CD14-positive monocyte (primary cell): ENCODE data around the gene RASGRF2. TPM values are rescaled to one million over a fixed set of nuclear protein-coding genes. Genes with fewer than 3 reads are reported as not detected.

Experiments
- DNase-seq, 3 donors: peaks; one replicate each; pipeline ENCODE4 v3.0.0-alpha.2; 2011 to 2022
- H2AFZ ChIP-seq: 2 replicates; pipeline ENCODE4 v1.6.0; 2012; ENCODE audit warnings: mild to moderate bottlenecking, low read depth, low read length, inconsistent platforms; ENCODE audit not compliant: insufficient read depth, poor library complexity, severe bottlenecking
- H3K27ac ChIP-seq, 2 donors: 1 replicate in 1 of 2; 2 replicates in 1 of 2; pipeline ENCODE4 v1.5.1; 2012 to 2013; ENCODE audit warnings: low read length in 2 of 2, control low read depth in 1 of 2, inconsistent platforms in 1 of 2, low read depth in 1 of 2, mild to moderate bottlenecking in 1 of 2
- H3K27me3 ChIP-seq, 2 donors: one replicate each; pipeline versions ENCODE4 v1.6.0 to v1.6.1; 2011 to 2013; ENCODE audit warnings: low read length in 2 of 2; ENCODE audit not compliant: control insufficient read depth in 2 of 2, insufficient read depth in 2 of 2
- H3K36me3 ChIP-seq, 2 donors: replicated peaks in 1 of 2; 1 replicate in 1 of 2; 2 replicates in 1 of 2; pipeline versions ENCODE4 v1.5.1 to v1.6.1; 2012 to 2013; ENCODE audit warnings: low read length in 2 of 2, control low read depth in 1 of 2, inconsistent platforms in 1 of 2, mild to moderate bottlenecking in 1 of 2; ENCODE audit not compliant: insufficient read depth in 2 of 2, control insufficient read depth in 1 of 2
- H3K4me1 ChIP-seq, 2 donors: 1 replicate in 1 of 2; 2 replicates in 1 of 2; pipeline versions ENCODE4 v1.5.1 to v1.6.1; 2012 to 2013; ENCODE audit warnings: low read length in 2 of 2, control low read depth in 1 of 2, inconsistent platforms in 1 of 2, mild to moderate bottlenecking in 1 of 2, moderate library complexity in 1 of 2; ENCODE audit not compliant: insufficient read depth in 2 of 2, control insufficient read depth in 1 of 2
- H3K4me2 ChIP-seq: replicated peaks from 2 replicates; pipeline ENCODE3; 2012; ENCODE audit warnings: low read length, moderate library complexity, mild to moderate bottlenecking; ENCODE audit not compliant: poor library complexity, severe bottlenecking; ENCODE audit errors: extremely low read depth
- H3K4me3 ChIP-seq, 3 experiments: fragments of 200-600 bp in 1 of 3; sonication (generic) in 1 of 3; replicated peaks in 1 of 3; 1 replicate in 2 of 3; 2 replicates in 1 of 3; pipeline ENCODE4 v1.5.1; 2011 to 2013; ENCODE audit warnings: low read length in 3 of 3, mild to moderate bottlenecking in 3 of 3, control low read depth in 2 of 3, low read depth in 2 of 3, inconsistent platforms in 1 of 3, moderate library complexity in 1 of 3
- H3K79me2 ChIP-seq: 2 replicates; pipeline ENCODE4 v1.6.0; 2012; ENCODE audit warnings: mild to moderate bottlenecking, control low read depth, inconsistent platforms, low read length, moderate library complexity; ENCODE audit not compliant: insufficient read depth
- H3K9ac ChIP-seq: 2 replicates; pipeline ENCODE4 v1.6.0; 2017; ENCODE audit warnings: low read length, mild to moderate bottlenecking; ENCODE audit not compliant: insufficient read depth, poor library complexity, severe bottlenecking
- H3K9me3 ChIP-seq, 2 donors: replicated peaks in 1 of 2; 1 replicate in 1 of 2; 2 replicates in 1 of 2; pipeline versions ENCODE4 v1.5.1 to v1.6.1; 2012 to 2013; ENCODE audit warnings: low read length in 2 of 2, control low read depth in 1 of 2; ENCODE audit not compliant: control insufficient read depth in 1 of 2, insufficient read depth in 1 of 2
- H4K20me1 ChIP-seq: 2 replicates; pipeline ENCODE4 v1.6.0; 2012; ENCODE audit warnings: mild to moderate bottlenecking, low read length, control low read depth, moderate library complexity; ENCODE audit not compliant: insufficient read depth
- H3K27ac Mint-ChIP-seq, 7 donors: one replicate each; pipeline ENCODE4 v1.8.0; 2020; ENCODE audit warnings: mild to moderate bottlenecking in 7 of 7, mixed read lengths in 7 of 7, moderate library complexity in 6 of 7, inconsistent platforms in 2 of 7
- H3K27me3 Mint-ChIP-seq, 3 donors: one replicate each; pipeline ENCODE4 v1.8.0; 2021 to 2022; ENCODE audit warnings: low read depth in 3 of 3, mild to moderate bottlenecking in 3 of 3, mixed read lengths in 3 of 3, moderate library complexity in 3 of 3, inconsistent platforms in 1 of 3
- H3K36me3 Mint-ChIP-seq, 2 donors: one replicate each; pipeline ENCODE4 v1.8.0; 2020; ENCODE audit warnings: mixed read lengths in 2 of 2, inconsistent platforms in 1 of 2, mild to moderate bottlenecking in 1 of 2
- H3K4me1 Mint-ChIP-seq: one replicate; pipeline ENCODE4 v1.8.0; 2020; ENCODE audit warnings: mild to moderate bottlenecking, mixed read lengths
- H3K4me3 Mint-ChIP-seq, 2 donors: one replicate each; pipeline ENCODE4 v1.8.0; 2020; ENCODE audit warnings: mild to moderate bottlenecking in 2 of 2, mixed read lengths in 2 of 2, moderate library complexity in 1 of 2
- H3K9me3 Mint-ChIP-seq, 7 donors: one replicate each; pipeline ENCODE4 v1.8.0; 2020 to 2022; ENCODE audit warnings: mixed read lengths in 7 of 7, mild to moderate bottlenecking in 6 of 7, moderate library complexity in 6 of 7, inconsistent platforms in 2 of 7
- CTCF ChIP-seq: fragments of 200-600 bp; IDR thresholded peaks from one replicate; pipeline ENCODE4 v1.8.0; 2022; ENCODE audit warnings: antibody characterized with exemption, mild to moderate bottlenecking
- WGBS: methylation state at CpG from one replicate; pipeline ENCODE4 v1.1.5; 2013; ENCODE audit warnings: missing lambda C conversion rate; ENCODE audit not compliant: insufficient coverage; 5-methylcytosine and 5-hydroxymethylcytosine counted together
- intact Hi-C, 2 donors: fragments of 100-400 bp; cut with micrococcal nuclease; formaldehyde crosslinking; loops; one replicate each; pipeline versions ENCODE4 v1.15.0 to v1.15.1; 2023
- polyA plus RNA-seq, 3 donors: library from polyadenylated mRNA; depleted of rRNA in 1 of 3; unstranded in 2 of 3; stranded (reverse) in 1 of 3; fragments of 300-500 nt in 2 of 3; fragments of >200 nt in 1 of 3; fragmentation: Illumina TruSeq in 2 of 3; gene quantifications; 1 replicate in 2 of 3; 2 replicates in 1 of 3; pipeline ENCODE4 v1.2.3, GENCODE V29; 2012 to 2021

Gene RASGRF2
- polyA plus RNA-seq, 3 donors, result 0.01 to 0.02 TPM; not detected in 1

DNA sequence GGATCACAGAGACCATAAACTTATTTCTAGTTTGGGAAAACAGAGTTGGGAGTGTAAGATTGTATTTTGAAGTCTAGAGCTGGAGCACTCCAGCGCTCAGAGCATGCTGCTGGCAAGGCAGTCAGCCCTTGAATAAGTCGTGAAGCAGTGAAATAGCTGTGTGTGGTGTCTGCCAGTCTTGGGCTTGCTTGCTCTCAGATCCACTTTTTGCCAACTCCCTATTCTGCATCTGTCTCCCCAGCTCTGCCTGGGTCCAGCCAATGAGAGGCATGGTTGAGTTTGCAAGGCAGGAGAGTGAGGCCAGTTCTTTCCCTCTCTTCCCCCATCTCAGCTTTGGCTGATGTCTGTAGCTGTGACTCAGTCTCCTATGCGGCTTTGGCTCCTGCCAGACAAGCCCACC, 23.3 kb upstream of the RASGRF2 start:
- Mint-ChIP-seq H3K36me3 (no peaks in the 10 kb centered on the region), H3K27ac (no peak overlapping the region), H3K4me1 (no peaks in the 10 kb centered on the region), H3K27me3 (peaks cover 2 to 9% (median 3%) of the 10 kb centered on the region in 3 donors), H3K4me3 (no peak overlapping the region), H3K9me3 (peaks cover 3 to 10% (median 6%) of the 10 kb centered on the region in 7 donors)
- Histone ChIP-seq H3K9me3 (no peaks in the 10 kb centered on the region), H4K20me1 (no peaks in the 10 kb centered on the region), H3K27ac (no peak overlapping the region), H3K4me2 (no peak overlapping the region), H3K36me3 (no peaks in the 10 kb centered on the region), H3K27me3 (no peaks in the 10 kb centered on the region), H3K4me3 (no peak overlapping the region), H3K79me2 (no peaks in the 10 kb centered on the region), H3K4me1 (no peaks in the 10 kb centered on the region), H3K9ac (no peak overlapping the region), H2AFZ (no peak overlapping the region)
- intact Hi-C loops, result no loop called here
- TF ChIP-seq CTCF, result no peak
- no peak for DNase-seq
- no CpG with 5 or more reads among the region's 3 CpGs for WGBS

DNA sequence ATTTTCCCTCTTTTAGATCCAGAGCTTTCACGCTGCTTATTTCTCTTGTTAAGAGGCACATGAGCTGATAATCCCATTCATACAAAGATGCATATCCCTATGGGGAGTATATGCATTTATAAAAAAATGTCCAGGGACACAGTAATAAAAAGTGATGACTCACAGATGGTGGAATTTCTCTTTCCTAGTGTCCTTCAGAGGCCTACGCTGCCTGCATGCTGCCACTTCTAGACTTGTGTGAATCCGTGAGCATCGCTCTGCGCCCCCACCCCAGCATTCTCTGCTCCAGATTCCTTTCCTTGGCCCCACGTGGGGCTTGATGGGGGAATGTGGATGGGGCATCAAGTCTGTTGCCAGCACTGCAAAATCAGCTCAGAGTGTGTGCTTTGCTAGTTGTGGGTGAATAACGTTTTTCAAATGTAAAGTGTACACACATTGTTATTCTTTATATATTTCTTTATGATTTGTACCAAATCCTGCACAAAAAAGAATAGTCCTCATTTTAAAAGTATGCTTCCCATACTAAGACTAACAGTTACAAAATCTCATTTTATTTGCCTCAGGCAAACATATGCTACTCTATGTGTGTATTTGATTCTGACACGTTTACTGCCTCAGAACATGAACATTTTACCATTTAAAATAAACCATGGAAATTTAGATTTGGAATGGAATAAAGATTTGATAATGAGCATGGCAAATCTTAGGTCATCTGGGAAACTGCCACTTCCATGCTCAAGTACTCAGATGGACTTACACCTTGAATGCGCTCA, 22.4 kb upstream of the RASGRF2 start:
- H3K4me3 ChIP-seq, result no peak overlapping the region
- H3K4me1 ChIP-seq, result no peaks in the 10 kb centered on the region
- no peak overlapping the region for H3K4me2 ChIP-seq
- H3K36me3 Mint-ChIP-seq, result no peaks in the 10 kb centered on the region
- no peaks in the 10 kb centered on the region for H3K27me3 ChIP-seq
- no peaks in the 10 kb centered on the region for H3K79me2 ChIP-seq
- intact Hi-C loops, result no loop called here
- H3K27ac ChIP-seq, result no peak overlapping the region
- H2AFZ ChIP-seq, result no peak overlapping the region
- H3K4me1 Mint-ChIP-seq, result no peaks in the 10 kb centered on the region
- no peak for DNase-seq
- no peak overlapping the region for H3K4me3 Mint-ChIP-seq
- peaks cover 2 to 7% (median 6%) of the 10 kb centered on the region in 3 donors for H3K27me3 Mint-ChIP-seq
- no peaks in the 10 kb centered on the region for H3K36me3 ChIP-seq
- no peak overlapping the region for H3K9ac ChIP-seq
- H4K20me1 ChIP-seq, result no peaks in the 10 kb centered on the region
- H3K9me3 ChIP-seq, result no peaks in the 10 kb centered on the region
- H3K27ac Mint-ChIP-seq, result no peak overlapping the region
- peaks cover 3 to 10% (median 6%) of the 10 kb centered on the region in 7 donors for H3K9me3 Mint-ChIP-seq
- no peak for TF ChIP-seq CTCF
- no CpG with 5 or more reads among the region's 9 CpGs for WGBS
